HepG2 (cell line): Measurements from ENCODE around the gene RPL41. TPM values are rescaled to one million over a fixed set of nuclear protein-coding genes. Genes with fewer than 3 reads are reported as not detected.
A peak's percentile ranks its signal among the peaks of the same experiment; 100 is the strongest.

Source experiments
- ARID2 ChIP-seq: sonication (generic); formaldehyde crosslinking; IDR thresholded peaks from 2 replicates; pipeline ENCODE4 v1.8.1; 2022; ENCODE audit warnings: mild to moderate bottlenecking, missing genetic modification reagents, borderline replicate concordance
- CBX1 ChIP-seq: IDR thresholded peaks from one replicate; pipeline ENCODE4 v1.6.1; 2016; ENCODE audit warnings: antibody characterized with exemption, low read depth
- CREB1 ChIP-seq, 2 experiments: fragments of 450-650 bp in 1 of 2; IDR thresholded peaks; 2 replicates each; pipeline ENCODE4 v1.6.1; 2016 to 2017; ENCODE audit warnings: control low read depth in 1 of 2, mild to moderate bottlenecking in 1 of 2, missing compliant biosample characterization in 1 of 2, missing genetic modification characterization in 1 of 2
- ELF1 ChIP-seq: sonication (generic); formaldehyde crosslinking; IDR thresholded peaks from 2 replicates; pipeline ENCODE4 v1.4.0; 2020; ENCODE audit warnings: missing genetic modification reagents
- HCFC1 ChIP-seq: fragments of 150-350 bp; IDR thresholded peaks from 2 replicates; pipeline ENCODE4 v1.6.1; 2014; ENCODE audit warnings: low read depth, low read length
- KDM1A ChIP-seq: IDR thresholded peaks from 2 replicates; pipeline ENCODE4 v1.6.1; 2016; ENCODE audit warnings: missing compliant biosample characterization
- MED8 ChIP-seq: sonication (generic); formaldehyde crosslinking; IDR thresholded peaks from 2 replicates; pipeline ENCODE4 v1.8.1; 2023; ENCODE audit warnings: mild to moderate bottlenecking, missing genetic modification reagents; ENCODE audit not compliant: insufficient replicate concordance
- MXI1 ChIP-seq: IDR thresholded peaks from 3 replicates; pipeline ENCODE4 v1.6.1; 2012; ENCODE audit warnings: low read depth, low read length, inconsistent platforms, borderline replicate concordance
- NCOA1 ChIP-seq: sonication (generic); formaldehyde crosslinking; IDR thresholded peaks from 2 replicates; pipeline ENCODE4 v1.9.0; 2021; ENCODE audit warnings: missing genetic modification reagents
- SP4 ChIP-seq: sonication (generic); formaldehyde crosslinking; IDR thresholded peaks from 2 replicates; pipeline ENCODE4 v1.8.1; 2023; ENCODE audit warnings: mild to moderate bottlenecking, missing genetic modification reagents
- ZNF232 ChIP-seq: sonication (generic); formaldehyde crosslinking; IDR thresholded peaks from 2 replicates; pipeline ENCODE4 v1.4.0; 2020; ENCODE audit warnings: missing genetic modification reagents, borderline replicate concordance
- ZNF337 ChIP-seq: sonication (generic); formaldehyde crosslinking; IDR thresholded peaks from 2 replicates; pipeline ENCODE4 v1.5.1; 2020; ENCODE audit warnings: missing genetic modification reagents, low read depth, mild to moderate bottlenecking, borderline replicate concordance
- ZNF557 ChIP-seq: sonication (generic); formaldehyde crosslinking; IDR thresholded peaks from 2 replicates; pipeline ENCODE4 v1.4.0; 2020; ENCODE audit warnings: missing genetic modification reagents
- ZSCAN29 ChIP-seq: sonication (generic); formaldehyde crosslinking; conservative IDR thresholded peaks from 2 replicates; pipeline ENCODE4 v1.4.0; 2020; ENCODE audit warnings: mild to moderate bottlenecking, missing genetic modification reagents
- polyA plus RNA-seq, 8 experiments: library from polyadenylated mRNA; depleted of rRNA in 3 of 8; stranded (reverse) in 7 of 8; unstranded in 1 of 8; fragments of >200 nt; fragmentation: Illumina TruSeq in 4 of 8; extraction: Trizol in 4 of 8; gene quantifications; 2 replicates each; pipeline versions ENCODE4 v1.2.1 to v1.2.3, GENCODE V29; 2011 to 2016; ENCODE audit warnings: low read depth in 4 of 8, missing spikeins in 1 of 8, mixed read lengths in 1 of 8; ENCODE audit not compliant: insufficient read depth in 1 of 8
- total RNA-seq, 5 experiments: library from RNA; depleted of rRNA; stranded (reverse); fragments of >200 nt; fragmentation: Illumina TruSeq; extraction: Trizol; gene quantifications; 2 replicates each; pipeline ENCODE4 v1.2.3, GENCODE V29; 2016; ENCODE audit warnings: low read depth in 1 of 5
- TF ChIP-seq, protein P1 (sequence below): IDR thresholded peaks from 2 replicates; pipeline ENCODE4 v1.6.1; 2016; ENCODE audit warnings: low read depth, control low read depth
- TF ChIP-seq, protein P2 (sequence below): sonication (generic); formaldehyde crosslinking; IDR thresholded peaks from 2 replicates; pipeline ENCODE4 v1.5.1; 2020; ENCODE audit warnings: mild to moderate bottlenecking, moderate library complexity, missing genetic modification reagents
- TF ChIP-seq, protein P3 (sequence below): sonication (generic); formaldehyde crosslinking; IDR thresholded peaks from 2 replicates; pipeline ENCODE4 v1.8.1; 2023; ENCODE audit warnings: mild to moderate bottlenecking, missing genetic modification reagents, borderline replicate concordance
- TF ChIP-seq, protein P4 (sequence below): sonication (generic); formaldehyde crosslinking; IDR thresholded peaks from 2 replicates; pipeline ENCODE4 v1.4.0; 2020; ENCODE audit warnings: mild to moderate bottlenecking, missing genetic modification reagents
- TF ChIP-seq, protein P5 (sequence below): sonication (generic); formaldehyde crosslinking; IDR thresholded peaks from 2 replicates; pipeline ENCODE4 v1.5.1; 2020; ENCODE audit warnings: mild to moderate bottlenecking, missing genetic modification reagents, borderline replicate concordance
- TF ChIP-seq, protein P6 (sequence below): IDR thresholded peaks from 2 replicates; pipeline ENCODE4 v1.6.1; 2016; ENCODE audit warnings: missing compliant biosample characterization, missing genetic modification reagents, borderline replicate concordance

The RPL41 gene
- total and polyA plus RNA-seq, 2 of the 13 experiments (the other 11 are each of a cell fraction or from before 2014, with no cell fraction given): 4,012 to 7,670 TPM

DNA sequence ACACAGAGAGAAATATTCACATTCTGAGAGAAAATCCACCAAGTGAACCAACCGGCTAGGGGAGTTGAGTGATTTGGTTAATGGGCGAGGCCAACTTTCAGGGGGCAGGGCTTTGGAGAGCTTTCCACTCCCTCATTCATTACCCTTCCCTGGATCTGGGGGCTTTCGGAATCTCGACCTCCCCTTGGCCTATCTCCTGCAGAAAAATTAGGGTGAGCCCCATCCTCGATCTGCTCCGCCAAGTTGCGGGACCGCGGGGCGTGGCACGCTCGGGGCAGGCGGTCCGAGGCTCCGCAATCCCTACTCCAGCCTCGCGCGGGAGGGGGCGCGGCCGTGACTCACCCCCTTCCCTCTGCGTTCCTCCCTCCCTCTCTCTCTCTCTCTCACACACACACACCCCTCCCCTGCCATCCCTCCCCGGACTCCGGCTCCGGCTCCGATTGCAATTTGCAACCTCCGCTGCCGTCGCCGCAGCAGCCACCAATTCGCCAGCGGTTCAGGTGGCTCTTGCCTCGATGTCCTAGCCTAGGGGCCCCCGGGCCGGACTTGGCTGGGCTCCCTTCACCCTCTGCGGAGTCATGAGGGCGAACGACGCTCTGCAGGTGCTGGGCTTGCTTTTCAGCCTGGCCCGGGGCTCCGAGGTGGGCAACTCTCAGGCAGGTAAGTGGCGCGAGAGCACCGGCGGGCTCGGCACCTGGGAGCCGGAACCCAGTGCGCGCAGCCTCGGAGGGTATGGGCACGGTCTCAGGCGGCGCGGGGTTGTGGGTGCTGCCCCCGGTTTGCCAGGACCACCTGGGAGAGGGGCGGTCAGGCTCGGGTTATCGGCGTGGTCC, 36.5 kb upstream of the RPL41 start, which contains the start of gene ERBB3 (continued):
- TF ChIP-seq KDM1A (CRISPR knock-in tag) (no peak), CBX1 (no peak), ELF1 (CRISPR knock-in tag) (no peak), ZNF337 (CRISPR knock-in tag) (no peak), CREB1 (IDR thresholded peaks at IDR 0.05) (0 out of 2 replicates have a peak, but pooled peaks have one; percentile 12), CREB1 (CRISPR knock-in tag; IDR thresholded peaks at IDR 0.05) (no peak), ARID2 (CRISPR knock-in tag) (peak; percentile 65; the same call in 1 of the 2 replicates), ZNF557 (CRISPR knock-in tag) (no peak), ZNF232 (CRISPR knock-in tag) (no peak; the same call in 1 of the 2 replicates), HCFC1 (no peak), SP4 (CRISPR knock-in tag) (peak; percentile 78), NCOA1 (CRISPR knock-in tag) (no peak), ZSCAN29 (CRISPR knock-in tag) (no peak), MXI1 (no peak; the same call in 2 of the 3 replicates), MED8 (CRISPR knock-in tag) (no peak)
- TF ChIP-seq, protein P1, sequence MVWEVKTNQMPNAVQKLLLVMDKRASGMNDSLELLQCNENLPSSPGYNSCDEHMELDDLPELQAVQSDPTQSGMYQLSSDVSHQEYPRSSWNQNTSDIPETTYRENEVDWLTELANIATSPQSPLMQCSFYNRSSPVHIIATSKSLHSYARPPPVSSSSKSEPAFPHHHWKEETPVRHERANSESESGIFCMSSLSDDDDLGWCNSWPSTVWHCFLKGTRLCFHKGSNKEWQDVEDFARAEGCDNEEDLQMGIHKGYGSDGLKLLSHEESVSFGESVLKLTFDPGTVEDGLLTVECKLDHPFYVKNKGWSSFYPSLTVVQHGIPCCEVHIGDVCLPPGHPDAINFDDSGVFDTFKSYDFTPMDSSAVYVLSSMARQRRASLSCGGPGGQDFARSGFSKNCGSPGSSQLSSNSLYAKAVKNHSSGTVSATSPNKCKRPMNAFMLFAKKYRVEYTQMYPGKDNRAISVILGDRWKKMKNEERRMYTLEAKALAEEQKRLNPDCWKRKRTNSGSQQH (CRISPR knock-in tag): peak; percentile 89; the same call in 1 of the 2 replicates
- TF ChIP-seq, protein P2, sequence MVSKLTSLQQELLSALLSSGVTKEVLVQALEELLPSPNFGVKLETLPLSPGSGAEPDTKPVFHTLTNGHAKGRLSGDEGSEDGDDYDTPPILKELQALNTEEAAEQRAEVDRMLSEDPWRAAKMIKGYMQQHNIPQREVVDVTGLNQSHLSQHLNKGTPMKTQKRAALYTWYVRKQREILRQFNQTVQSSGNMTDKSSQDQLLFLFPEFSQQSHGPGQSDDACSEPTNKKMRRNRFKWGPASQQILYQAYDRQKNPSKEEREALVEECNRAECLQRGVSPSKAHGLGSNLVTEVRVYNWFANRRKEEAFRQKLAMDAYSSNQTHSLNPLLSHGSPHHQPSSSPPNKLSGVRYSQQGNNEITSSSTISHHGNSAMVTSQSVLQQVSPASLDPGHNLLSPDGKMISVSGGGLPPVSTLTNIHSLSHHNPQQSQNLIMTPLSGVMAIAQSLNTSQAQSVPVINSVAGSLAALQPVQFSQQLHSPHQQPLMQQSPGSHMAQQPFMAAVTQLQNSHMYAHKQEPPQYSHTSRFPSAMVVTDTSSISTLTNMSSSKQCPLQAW: peak; percentile 54
- TF ChIP-seq, protein P3, sequence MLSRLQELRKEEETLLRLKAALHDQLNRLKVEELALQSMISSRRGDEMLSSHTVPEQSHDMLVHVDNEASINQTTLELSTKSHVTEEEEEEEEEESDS (CRISPR knock-in tag): no peak
- TF ChIP-seq, protein P4, sequence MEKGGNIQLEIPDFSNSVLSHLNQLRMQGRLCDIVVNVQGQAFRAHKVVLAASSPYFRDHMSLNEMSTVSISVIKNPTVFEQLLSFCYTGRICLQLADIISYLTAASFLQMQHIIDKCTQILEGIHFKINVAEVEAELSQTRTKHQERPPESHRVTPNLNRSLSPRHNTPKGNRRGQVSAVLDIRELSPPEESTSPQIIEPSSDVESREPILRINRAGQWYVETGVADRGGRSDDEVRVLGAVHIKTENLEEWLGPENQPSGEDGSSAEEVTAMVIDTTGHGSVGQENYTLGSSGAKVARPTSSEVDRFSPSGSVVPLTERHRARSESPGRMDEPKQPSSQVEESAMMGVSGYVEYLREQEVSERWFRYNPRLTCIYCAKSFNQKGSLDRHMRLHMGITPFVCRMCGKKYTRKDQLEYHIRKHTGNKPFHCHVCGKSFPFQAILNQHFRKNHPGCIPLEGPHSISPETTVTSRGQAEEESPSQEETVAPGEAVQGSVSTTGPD (CRISPR knock-in tag): no peak
- TF ChIP-seq, protein P5, sequence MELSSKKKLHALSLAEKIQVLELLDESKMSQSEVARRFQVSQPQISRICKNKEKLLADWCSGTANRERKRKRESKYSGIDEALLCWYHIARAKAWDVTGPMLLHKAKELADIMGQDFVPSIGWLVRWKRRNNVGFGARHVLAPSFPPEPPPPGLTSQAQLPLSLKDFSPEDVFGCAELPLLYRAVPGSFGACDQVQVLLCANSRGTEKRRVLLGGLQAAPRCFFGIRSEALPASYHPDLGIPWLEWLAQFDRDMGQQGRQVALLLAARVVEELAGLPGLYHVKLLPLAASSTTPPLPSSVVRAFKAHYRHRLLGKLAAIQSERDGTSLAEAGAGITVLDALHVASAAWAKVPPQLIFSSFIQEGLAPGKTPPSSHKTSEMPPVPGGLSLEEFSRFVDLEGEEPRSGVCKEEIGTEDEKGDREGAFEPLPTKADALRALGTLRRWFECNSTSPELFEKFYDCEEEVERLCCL (CRISPR knock-in tag): no peak
- TF ChIP-seq, protein P6, sequence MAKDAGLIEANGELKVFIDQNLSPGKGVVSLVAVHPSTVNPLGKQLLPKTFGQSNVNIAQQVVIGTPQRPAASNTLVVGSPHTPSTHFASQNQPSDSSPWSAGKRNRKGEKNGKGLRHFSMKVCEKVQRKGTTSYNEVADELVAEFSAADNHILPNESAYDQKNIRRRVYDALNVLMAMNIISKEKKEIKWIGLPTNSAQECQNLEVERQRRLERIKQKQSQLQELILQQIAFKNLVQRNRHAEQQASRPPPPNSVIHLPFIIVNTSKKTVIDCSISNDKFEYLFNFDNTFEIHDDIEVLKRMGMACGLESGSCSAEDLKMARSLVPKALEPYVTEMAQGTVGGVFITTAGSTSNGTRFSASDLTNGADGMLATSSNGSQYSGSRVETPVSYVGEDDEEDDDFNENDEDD (CRISPR knock-in tag): peak; percentile 28; the same call in 1 of the 2 replicates
